Measurements from ENCODE around the gene RAB32. TPM values are rescaled to one million over a fixed set of nuclear protein-coding genes. Genes with fewer than 3 reads are reported as not detected.
A peak's percentile ranks its signal among the peaks of the same experiment; 100 is the strongest.

RAB32 gene
- polyA plus RNA-seq, 4 donors: 28.0 to 30.9 (median 28.5) TPM

DNA sequence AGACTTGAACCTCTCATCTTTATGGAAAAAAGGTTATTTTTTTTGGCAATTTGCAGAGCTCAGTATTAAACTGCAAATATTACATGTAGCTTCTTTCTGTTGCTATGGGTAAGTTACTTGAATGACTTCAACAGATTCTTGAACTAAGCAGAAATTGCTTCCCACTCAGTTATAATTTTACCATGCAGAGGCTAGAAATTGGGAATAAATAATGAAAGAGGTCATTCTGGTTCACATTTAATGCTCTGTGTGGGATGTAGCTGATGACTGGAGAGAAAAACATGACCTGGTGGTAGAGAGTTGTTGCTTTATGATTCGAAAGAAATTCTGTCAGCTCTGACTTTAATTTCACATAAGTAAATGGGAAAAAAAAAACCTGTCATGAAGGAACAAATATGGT, 38.3 kb downstream of the RAB32 start:
- no peak for DNase-seq (ENCODE audit: low read depth in 4 of 4, low spot score in 3 of 4)

DNA sequence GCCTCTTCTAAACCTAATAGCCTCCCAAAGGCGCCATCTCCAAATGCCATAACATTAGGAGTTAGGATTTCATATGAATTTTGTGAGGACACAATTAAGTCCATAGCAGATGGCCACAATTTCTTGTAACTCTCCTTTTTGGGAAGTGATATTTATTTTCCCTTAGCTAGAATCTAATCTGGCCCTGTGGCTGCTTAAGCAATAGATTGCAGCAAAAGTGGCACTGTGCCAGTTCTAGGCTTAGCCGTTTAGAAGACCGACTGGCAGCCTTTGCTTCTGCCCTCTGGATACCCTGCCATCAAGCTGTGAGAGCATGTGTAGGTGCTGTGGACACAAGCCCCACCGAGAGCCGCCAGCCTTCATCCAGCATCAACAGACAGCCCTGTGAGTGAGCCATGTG, 39.2 kb downstream of the RAB32 start:
- no peak for DNase-seq (ENCODE audit: low read depth in 4 of 4, low spot score in 3 of 4)

DNA sequence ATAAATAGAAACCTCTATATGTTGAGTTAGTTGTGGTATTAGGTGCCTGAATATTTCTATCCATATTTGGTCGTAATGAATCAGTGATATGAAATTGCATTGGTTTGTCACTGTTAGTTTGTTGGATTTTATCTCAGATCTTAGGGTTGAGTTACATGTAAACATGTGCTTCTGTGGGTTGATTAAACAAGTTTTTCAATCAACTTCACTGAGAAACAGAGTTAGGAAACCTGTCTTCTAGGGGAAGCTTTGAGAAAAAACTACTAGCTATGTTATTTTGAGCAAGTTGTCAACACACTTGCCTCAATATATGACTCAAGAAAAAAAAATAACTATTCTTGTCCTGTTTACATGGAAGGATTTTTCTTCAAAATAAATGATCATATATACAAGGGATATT, 40.3 kb downstream of the RAB32 start:
- no peak for DNase-seq (ENCODE audit: low read depth in 4 of 4, low spot score in 3 of 4)

DNA sequence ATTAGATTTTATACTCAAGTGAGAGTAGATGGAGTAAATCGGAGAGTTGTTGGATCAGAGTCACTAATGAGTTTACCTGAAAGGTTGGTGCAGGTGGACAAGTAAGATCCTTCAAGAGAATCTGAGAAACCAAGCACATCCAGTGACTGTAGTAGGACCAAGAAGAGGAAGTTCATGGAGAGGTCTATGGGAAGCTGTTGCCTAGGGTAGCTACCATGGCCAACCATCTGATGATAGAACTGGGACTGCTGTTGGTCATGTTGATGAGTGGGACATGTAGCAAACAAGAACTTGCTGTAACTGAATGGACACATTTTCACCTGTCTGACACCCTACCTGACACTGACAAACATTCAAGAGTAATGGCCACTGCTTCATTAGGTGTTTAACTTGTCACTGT, 43.8 kb downstream of the RAB32 start:
- DNase-seq (ENCODE audit: low read depth in 4 of 4, low spot score in 3 of 4): no peak

DNA sequence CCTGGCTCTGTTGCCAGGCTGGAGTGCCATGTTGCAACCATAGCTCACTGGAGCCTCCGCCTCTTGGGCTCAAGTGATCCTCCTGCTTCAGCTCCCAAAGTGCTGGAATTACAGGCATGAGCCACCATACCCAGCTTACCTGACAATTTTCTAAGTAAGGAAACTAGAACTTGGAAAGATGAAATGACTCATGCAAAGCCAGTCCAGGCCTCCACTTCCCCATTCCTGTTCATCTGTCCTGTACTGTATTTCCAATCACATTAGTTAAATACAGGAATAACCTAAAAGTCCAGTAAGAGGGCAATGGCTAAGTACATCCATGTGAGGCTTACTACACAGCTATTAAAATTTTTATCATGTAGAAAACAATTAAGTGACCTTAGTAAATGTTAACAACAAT, 46.9 kb downstream of the RAB32 start:
- DNase-seq (ENCODE audit: low read depth in 4 of 4, low spot score in 3 of 4): no peak

DNA sequence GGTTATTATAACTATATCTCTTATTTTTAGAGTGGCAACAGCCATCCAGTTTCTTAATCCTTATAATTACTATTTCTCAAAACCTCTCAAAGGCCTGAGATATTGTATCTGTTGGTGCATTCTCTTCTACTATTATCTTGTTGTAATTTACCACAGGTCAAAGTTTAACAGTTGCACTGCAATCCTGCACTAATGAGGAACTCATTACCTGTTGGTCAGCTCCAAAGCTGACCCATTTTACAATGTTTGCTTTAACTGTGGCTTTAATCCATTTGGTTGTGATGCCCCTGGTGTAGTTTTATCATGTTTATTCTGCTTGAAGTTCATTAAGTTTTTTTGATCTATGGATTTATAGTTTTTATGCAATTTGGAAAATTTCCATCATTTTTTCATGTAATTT, 48.8 kb downstream of the RAB32 start:
- DNase-seq (ENCODE audit: low read depth in 4 of 4, low spot score in 3 of 4): no peak

DNA sequence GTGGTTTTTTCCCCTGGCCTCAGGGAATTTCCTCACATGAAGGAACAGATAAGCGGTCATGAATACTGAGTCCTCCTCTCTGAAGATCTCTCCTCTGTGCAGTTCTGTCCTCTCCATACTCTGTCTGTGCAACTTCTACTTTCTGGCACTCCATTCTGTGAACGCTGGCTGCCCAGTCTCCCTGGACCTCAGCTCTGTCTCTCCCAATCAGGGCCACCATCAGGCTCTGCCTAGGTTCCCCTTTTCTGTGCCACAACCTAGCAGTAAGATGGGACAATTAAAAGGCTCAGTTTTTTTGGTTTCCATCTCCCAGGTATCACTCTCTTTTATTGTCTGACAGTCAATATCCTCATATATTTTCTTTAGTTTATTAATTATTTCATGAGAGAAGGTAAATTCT, 50.4 kb downstream of the RAB32 start:
- no peak for DNase-seq (ENCODE audit: low read depth in 4 of 4, low spot score in 3 of 4)

DNA sequence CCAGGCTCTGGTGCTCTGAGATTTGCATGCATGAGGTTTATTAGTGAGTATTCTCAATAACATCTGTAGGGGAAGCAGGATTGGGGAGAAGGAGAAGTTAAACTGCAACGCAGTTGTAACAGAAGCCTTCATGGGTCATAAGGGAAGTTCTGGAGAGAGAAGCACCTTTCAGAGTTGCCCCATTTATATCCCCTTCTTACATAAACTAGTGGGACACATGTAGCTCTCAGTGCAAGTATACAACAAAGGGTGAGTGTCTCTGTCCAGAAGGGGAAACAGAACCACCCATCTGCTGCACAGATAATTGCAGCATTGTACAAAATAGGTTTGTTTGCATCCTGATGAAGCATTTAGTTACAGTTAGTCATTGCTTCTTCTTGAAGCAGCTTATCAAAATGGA, 50.9 kb downstream of the RAB32 start:
- DNase-seq (ENCODE audit: low read depth in 4 of 4, low spot score in 3 of 4): no peak

DNA sequence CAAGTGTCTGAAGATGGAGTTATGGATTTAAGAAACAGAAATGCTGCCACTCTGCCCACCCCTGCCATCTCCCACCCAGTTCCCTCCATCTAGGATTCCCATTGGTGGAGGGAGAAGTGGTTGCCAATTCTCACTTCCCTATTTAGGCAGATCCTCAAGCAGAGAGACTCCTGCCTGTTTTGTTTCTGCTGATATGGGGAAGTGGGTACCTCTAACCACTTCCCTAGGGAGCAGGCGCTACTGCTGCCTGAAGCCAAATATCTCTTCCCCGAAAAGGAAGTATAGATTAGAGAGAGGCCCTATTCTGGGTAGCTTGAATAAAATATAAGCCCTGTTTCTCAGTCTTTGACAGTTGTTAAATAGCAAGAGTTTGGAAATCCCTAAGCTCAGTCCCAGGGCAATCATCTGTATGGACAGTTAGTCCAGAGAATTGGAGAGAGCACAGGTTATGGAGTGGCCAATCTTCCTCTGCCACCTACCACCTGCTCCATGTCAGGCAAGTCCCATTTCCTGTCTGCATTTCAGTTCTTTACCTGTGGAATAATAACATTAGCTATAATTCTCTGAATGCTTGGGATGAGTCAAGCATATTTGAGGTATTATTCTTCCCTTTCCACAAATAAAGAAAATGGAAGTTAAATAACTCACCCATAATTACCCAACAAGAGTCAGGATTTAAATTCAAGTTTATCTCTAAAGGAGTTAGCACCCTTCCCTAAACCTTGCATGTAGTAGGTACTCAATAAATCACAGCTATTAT, 52.5 kb downstream of the RAB32 start:
- DNase-seq (ENCODE audit: low read depth in 4 of 4, low spot score in 3 of 4): no peak

DNA sequence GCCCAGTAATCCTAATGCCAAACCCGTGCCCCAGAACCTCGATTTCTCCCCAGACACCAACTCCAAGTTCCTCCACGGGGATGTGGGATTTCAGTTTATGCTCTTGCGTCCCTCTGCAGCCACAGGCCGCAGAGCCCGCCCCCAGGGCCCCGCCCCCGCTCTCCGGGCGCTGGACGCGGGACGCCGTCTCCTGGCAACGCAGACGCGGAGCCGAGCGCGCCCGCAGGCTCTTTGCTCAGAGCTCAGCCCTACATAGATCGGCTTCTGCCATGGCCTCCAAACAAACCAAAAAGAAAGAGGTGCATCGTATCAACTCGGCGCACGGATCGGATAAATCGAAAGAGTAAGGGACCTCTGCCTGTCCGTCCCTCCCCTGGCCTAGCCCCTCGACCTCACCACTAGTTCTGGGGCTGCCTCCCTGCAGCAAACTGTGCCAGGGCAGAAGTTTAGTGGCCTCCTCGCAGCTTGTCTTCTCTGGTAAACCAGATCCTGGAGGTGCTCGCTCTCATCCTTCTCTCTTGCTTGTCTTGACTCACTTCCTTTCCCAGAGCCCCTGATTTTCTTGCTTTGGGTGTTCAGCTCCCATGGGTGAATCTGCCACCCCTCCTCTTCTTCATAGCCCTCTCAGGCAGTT, 55.3 kb downstream of the RAB32 start, which contains the start of gene ADGB:
TSS of gene ADGB (plus strand) at position 201 of the 634 bp plus-strand sequence. CDS start at position 270, 69 bp downstream.
- peak; percentile 8 to 59 (median 44) for DNase-seq (ENCODE audit: low read depth in 4 of 4, low spot score in 3 of 4)

DNA sequence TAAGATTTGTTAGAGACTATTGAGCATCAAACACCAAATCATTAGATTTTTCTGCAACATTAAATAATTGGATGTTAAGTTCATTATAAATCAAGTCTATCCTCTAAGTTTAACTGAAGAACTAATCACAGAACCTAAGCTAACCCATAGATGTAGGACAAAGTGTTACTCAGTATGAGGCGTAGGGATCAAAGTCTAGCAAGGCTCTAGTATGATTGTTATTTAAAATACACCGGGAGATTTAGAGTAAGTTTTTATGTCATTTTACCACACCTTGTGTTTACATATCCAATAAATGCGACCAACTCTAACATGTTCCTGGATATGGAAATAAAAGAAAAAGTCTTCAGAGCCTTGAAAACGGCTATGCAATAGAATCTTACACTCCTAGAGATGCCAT, 57.7 kb downstream of the RAB32 start:
- DNase-seq (ENCODE audit: low read depth in 4 of 4, low spot score in 3 of 4): no peak

DNA sequence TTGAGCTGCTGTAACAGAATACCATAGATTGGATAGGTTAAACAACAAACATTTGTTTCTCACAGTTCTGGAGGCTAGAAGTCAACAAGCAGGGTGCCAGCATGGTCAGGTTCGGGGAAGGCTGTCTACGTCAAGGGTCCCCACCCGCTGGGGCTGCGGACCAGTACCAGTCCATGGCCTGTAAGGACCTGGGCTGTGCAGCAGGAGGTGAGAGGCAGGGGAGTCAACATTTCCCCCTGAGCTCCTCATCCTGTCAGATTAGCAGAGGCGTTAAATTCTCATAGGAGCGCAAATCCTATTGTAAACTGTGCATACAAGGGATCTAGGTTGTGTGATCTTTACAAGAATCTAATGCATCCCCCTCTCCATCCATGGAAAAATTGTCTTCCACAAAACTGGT, 58.9 kb downstream of the RAB32 start:
- DNase-seq (ENCODE audit: low read depth in 4 of 4, low spot score in 3 of 4): no peak

Other genes with a start within 250 kb of the RAB32 start
- gene ADGB, start 55.1 kb downstream of the RAB32 start, polyA plus RNA-seq (ENCODE audit: insufficient read length in 4 of 4): under 1 TPM; 0.31 to 0.72 (median 0.40) TPM